Natural killer cell (primary cell): ENCODE results near the gene CORO2B. TPM values are rescaled to one million over a fixed set of nuclear protein-coding genes. Genes with fewer than 3 reads are reported as not detected.

Experiments
- ATAC-seq, 3 donors: fragments of 150-1000 bp in 2 of 3; fragments of 200-7000 bp in 1 of 3; cut with Tn5 transposase; 1 replicate in 1 of 3; 2 replicates in 2 of 3; pipeline ENCODE4 v1.10.0; 2021; ENCODE audit warnings: mild to moderate bottlenecking in 2 of 3, moderate library complexity in 2 of 3
- DNase-seq, 2 donors: peaks; one replicate each; pipeline versions ENCODE4 v3.0.0 to v3.0.0-alpha.2; 2013 to 2021; ENCODE audit warnings: mixed read lengths in 1 of 2
- H3K27ac ChIP-seq: one replicate; pipeline ENCODE4 v1.5.1; 2013; ENCODE audit warnings: mild to moderate bottlenecking, low read length
- H3K27me3 ChIP-seq: one replicate; pipeline ENCODE4 v1.6.1; 2013; ENCODE audit warnings: low read length; ENCODE audit not compliant: control insufficient read depth, insufficient read depth
- H3K36me3 ChIP-seq: one replicate; pipeline ENCODE4 v1.6.1; 2013; ENCODE audit warnings: low read length; ENCODE audit not compliant: control insufficient read depth, insufficient read depth
- H3K4me1 ChIP-seq: one replicate; pipeline ENCODE4 v1.6.1; 2013; ENCODE audit warnings: low read length; ENCODE audit not compliant: control insufficient read depth, insufficient read depth
- H3K4me3 ChIP-seq: one replicate; pipeline ENCODE4 v1.5.1; 2013; ENCODE audit warnings: low read length
- H3K9me3 ChIP-seq: one replicate; pipeline ENCODE4 v1.6.1; 2013; ENCODE audit warnings: low read length; ENCODE audit not compliant: control insufficient read depth, insufficient read depth
- H3K27ac Mint-ChIP-seq, 2 donors: one replicate each; pipeline ENCODE4 v1.8.0; 2022; ENCODE audit warnings: mild to moderate bottlenecking in 2 of 2, mixed read lengths in 2 of 2, moderate library complexity in 1 of 2
- H3K27me3 Mint-ChIP-seq, 2 donors: one replicate each; pipeline ENCODE4 v1.8.0; 2022; ENCODE audit warnings: low read depth in 2 of 2, mixed read lengths in 2 of 2
- H3K36me3 Mint-ChIP-seq: one replicate; pipeline ENCODE4 v1.8.0; 2022; ENCODE audit warnings: mixed read lengths
- H3K4me1 Mint-ChIP-seq, 2 donors: one replicate each; pipeline ENCODE4 v1.8.0; 2022; ENCODE audit warnings: mixed read lengths in 2 of 2
- H3K4me3 Mint-ChIP-seq: one replicate; pipeline ENCODE4 v1.8.0; 2022; ENCODE audit warnings: mild to moderate bottlenecking, moderate library complexity, mixed read lengths
- H3K9me3 Mint-ChIP-seq, 2 donors: one replicate each; pipeline ENCODE4 v1.8.0; 2022; ENCODE audit warnings: mixed read lengths in 2 of 2
- CTCF ChIP-seq: fragments of 200-600 bp; IDR thresholded peaks from one replicate; pipeline ENCODE4 v1.8.0; 2022; ENCODE audit warnings: antibody characterized with exemption
- WGBS: methylation state at CpG from one replicate; pipeline ENCODE4 v1.1.7; 2013; ENCODE audit warnings: missing lambda C conversion rate; ENCODE audit not compliant: insufficient coverage; 5-methylcytosine and 5-hydroxymethylcytosine counted together
- intact Hi-C: fragments of 100-400 bp; cut with micrococcal nuclease; formaldehyde crosslinking; loops from one replicate; pipeline ENCODE4 v1.14.2; 2022
- total RNA-seq, 4 donors: library from RNA; stranded (reverse); fragments of 120-200 nt in 1 of 4; gene quantifications; one replicate each; pipeline versions ENCODE4 v1.2.3 to v1.2.4, GENCODE V29; 2013 to 2022

CORO2B gene
- total RNA-seq, 3 donors from 2014 or later (not counting 1 experiment from before 2014, with no cell fraction given) = 0.13 TPM; not detected in 2

- H3K36me3 ChIP-seq = no peaks in the 10 kb centered on the region
- H3K9me3 Mint-ChIP-seq = no peaks in the 10 kb centered on the region
- H3K27ac Mint-ChIP-seq = no peak overlapping the region
- H3K27ac ChIP-seq = peak overlapping the region; percentile 68
- H3K4me1 ChIP-seq = no peaks in the 10 kb centered on the region
- H3K4me3 ChIP-seq = no peak overlapping the region
- H3K36me3 Mint-ChIP-seq = no peaks in the 10 kb centered on the region
- intact Hi-C loops = no loop called here
- no peak overlapping the region for H3K4me3 Mint-ChIP-seq
- DNase-seq (no peak), ATAC-seq (no peak)
- H3K27me3 Mint-ChIP-seq = peaks cover 13 to 27% of the 10 kb centered on the region in 2 donors
- H3K9me3 ChIP-seq = no peaks in the 10 kb centered on the region
- TF ChIP-seq CTCF = no peak
- H3K4me1 Mint-ChIP-seq = no peaks in the 10 kb centered on the region
- H3K27me3 ChIP-seq = no peaks in the 10 kb centered on the region
- WGBS = 53% methylated on average over 6 of the region's 6 CpGs
These were observed 52.8 kb downstream of the CORO2B start for GRCh38 chr15:68631601-68632051.

GRCh38 chr15:68632101-68632500 is 53.3 kb downstream of the CORO2B start:
- no peak for TF ChIP-seq CTCF
- H3K27me3 Mint-ChIP-seq = peaks cover 13 to 24% of the 10 kb centered on the region in 2 donors
- DNase-seq (no peak), ATAC-seq (no peak)
- H3K36me3 Mint-ChIP-seq = no peaks in the 10 kb centered on the region
- no peaks in the 10 kb centered on the region for H3K9me3 Mint-ChIP-seq
- Histone ChIP-seq H3K27me3 (no peaks in the 10 kb centered on the region), H3K4me1 (no peaks in the 10 kb centered on the region), H3K4me3 (no peak overlapping the region), H3K27ac (peak overlapping the region; percentile 68), H3K9me3 (no peaks in the 10 kb centered on the region), H3K36me3 (no peaks in the 10 kb centered on the region)
- intact Hi-C loops = no loop called here
- no peak overlapping the region for H3K4me3 Mint-ChIP-seq
- no peak overlapping the region for H3K27ac Mint-ChIP-seq
- WGBS = 77% methylated on average over 9 of the region's 9 CpGs
- no peaks in the 10 kb centered on the region for H3K4me1 Mint-ChIP-seq

- Histone ChIP-seq H3K4me1 (no peaks in the 10 kb centered on the region), H3K9me3 (no peaks in the 10 kb centered on the region), H3K27ac (no peak overlapping the region), H3K27me3 (no peaks in the 10 kb centered on the region), H3K36me3 (no peaks in the 10 kb centered on the region), H3K4me3 (no peak overlapping the region)
- TF ChIP-seq CTCF = no peak
- 80% methylated on average over 6 of the region's 10 CpGs for WGBS
- no peaks in the 10 kb centered on the region for H3K4me1 Mint-ChIP-seq
- no peaks in the 10 kb centered on the region for H3K36me3 Mint-ChIP-seq
- DNase-seq (no peak), ATAC-seq (no peak)
- H3K9me3 Mint-ChIP-seq = no peaks in the 10 kb centered on the region
- intact Hi-C loops = no loop called here
- no peak overlapping the region for H3K4me3 Mint-ChIP-seq
- H3K27me3 Mint-ChIP-seq = peaks cover 6 to 11% of the 10 kb centered on the region in 2 donors
- no peak overlapping the region for H3K27ac Mint-ChIP-seq
These were observed 54.7 kb downstream of the CORO2B start for GRCh38 chr15:68633231-68634121.
